Neural cell (in vitro differentiated cells): ENCODE results near the gene STOML3.

Experiments
- EP300 ChIP-seq: fragments of 450-650 bp; conservative IDR thresholded peaks from 2 replicates; pipeline ENCODE4 v1.6.1; 2014; ENCODE audit warnings: antibody characterized with exemption, mild to moderate bottlenecking, moderate library complexity; ENCODE audit not compliant: poor library complexity, severe bottlenecking
- EZH2 ChIP-seq: fragments of 200-600, 300-800 bp; shearing (Covaris generic), sonication (generic); IDR thresholded peaks from 2 replicates; pipeline ENCODE4 v1.6.1; 2014; ENCODE audit warnings: antibody characterized with exemption, low read length, borderline replicate concordance, mild to moderate bottlenecking; ENCODE audit not compliant: insufficient read depth, poor library complexity, severe bottlenecking
- MXI1 ChIP-seq: fragments of 450-650 bp; conservative IDR thresholded peaks from 2 replicates; pipeline ENCODE4 v1.6.1; 2014; ENCODE audit warnings: antibody characterized with exemption, mild to moderate bottlenecking; ENCODE audit not compliant: poor library complexity, severe bottlenecking
- POLR2AphosphoS5 ChIP-seq: IDR thresholded peaks from 2 replicates; pipeline ENCODE4 v1.6.1; 2012
- RAD21 ChIP-seq: fragments of 450-650 bp; conservative IDR thresholded peaks from 2 replicates; pipeline ENCODE4 v1.6.1; 2014; ENCODE audit warnings: antibody characterized with exemption, mild to moderate bottlenecking, moderate library complexity
- SMC3 ChIP-seq: fragments of 450-650 bp; conservative IDR thresholded peaks from 2 replicates; pipeline ENCODE4 v1.6.1; 2014; ENCODE audit warnings: antibody characterized with exemption, mild to moderate bottlenecking, moderate library complexity; ENCODE audit not compliant: poor library complexity
- TF ChIP-seq, protein P1 (sequence below): fragments of 450-650 bp; IDR thresholded peaks from 2 replicates; pipeline ENCODE4 v1.5.1; 2014; ENCODE audit warnings: antibody characterized with exemption, mild to moderate bottlenecking, moderate library complexity; ENCODE audit not compliant: poor library complexity, severe bottlenecking

DNA sequence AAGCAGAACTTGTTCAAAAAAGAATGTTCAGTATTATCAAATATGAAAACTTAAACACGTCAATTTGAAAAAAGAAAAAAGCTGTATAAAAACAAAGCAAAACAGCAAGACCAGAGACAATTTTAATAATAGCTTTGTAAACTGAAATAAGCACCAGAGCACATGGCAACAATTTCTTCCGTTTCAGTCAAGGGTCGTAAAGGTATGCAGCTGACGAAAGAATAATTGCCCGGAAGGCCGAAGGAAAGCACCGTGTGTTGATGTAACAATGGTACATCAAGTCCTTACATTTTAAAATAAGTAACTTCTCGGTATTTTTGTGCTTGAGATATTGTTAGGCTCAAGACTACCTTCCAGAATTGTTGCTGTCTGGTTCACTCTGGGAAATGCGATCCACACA, 45.6 kb upstream of the STOML3 start:
- TF ChIP-seq, protein P1, sequence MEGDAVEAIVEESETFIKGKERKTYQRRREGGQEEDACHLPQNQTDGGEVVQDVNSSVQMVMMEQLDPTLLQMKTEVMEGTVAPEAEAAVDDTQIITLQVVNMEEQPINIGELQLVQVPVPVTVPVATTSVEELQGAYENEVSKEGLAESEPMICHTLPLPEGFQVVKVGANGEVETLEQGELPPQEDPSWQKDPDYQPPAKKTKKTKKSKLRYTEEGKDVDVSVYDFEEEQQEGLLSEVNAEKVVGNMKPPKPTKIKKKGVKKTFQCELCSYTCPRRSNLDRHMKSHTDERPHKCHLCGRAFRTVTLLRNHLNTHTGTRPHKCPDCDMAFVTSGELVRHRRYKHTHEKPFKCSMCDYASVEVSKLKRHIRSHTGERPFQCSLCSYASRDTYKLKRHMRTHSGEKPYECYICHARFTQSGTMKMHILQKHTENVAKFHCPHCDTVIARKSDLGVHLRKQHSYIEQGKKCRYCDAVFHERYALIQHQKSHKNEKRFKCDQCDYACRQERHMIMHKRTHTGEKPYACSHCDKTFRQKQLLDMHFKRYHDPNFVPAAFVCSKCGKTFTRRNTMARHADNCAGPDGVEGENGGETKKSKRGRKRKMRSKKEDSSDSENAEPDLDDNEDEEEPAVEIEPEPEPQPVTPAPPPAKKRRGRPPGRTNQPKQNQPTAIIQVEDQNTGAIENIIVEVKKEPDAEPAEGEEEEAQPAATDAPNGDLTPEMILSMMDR: no peak
- TF ChIP-seq POLR2AphosphoS5 (no peak), EP300 (no peak), SMC3 (no peak), EZH2 (no peak), MXI1 (peak; percentile 45), RAD21 (no peak)
